SK-N-MC (cell line): Measurements from ENCODE around the gene PLXNA1.
A peak's percentile ranks its signal among the peaks of the same experiment; 100 is the strongest.

ENCODE experiments used
- DNase-seq: peaks from one replicate; pipeline ENCODE4 v3.0.0-alpha.2; 2011; ENCODE audit warnings: low read depth, low spot score
- H3K27ac ChIP-seq: fragments of 200-600 bp; sonication (generic); 2 replicates; pipeline ENCODE4 v1.5.1; 2016; ENCODE audit warnings: mixed run types
- H3K36me3 ChIP-seq: fragments of 200-600 bp; sonication (generic); 2 replicates; pipeline ENCODE4 v1.6.1; 2017; ENCODE audit warnings: antibody characterized with exemption, low read length, mixed read lengths; ENCODE audit not compliant: insufficient read depth
- H3K4me3 ChIP-seq: fragments of 200-600 bp; sonication (generic); 2 replicates; pipeline ENCODE4 v1.5.1; 2016
- H3K9ac ChIP-seq: fragments of 200-600 bp; sonication (generic); 2 replicates; pipeline ENCODE4 v1.8.0; 2017; ENCODE audit warnings: mixed run types, mixed read lengths; ENCODE audit not compliant: insufficient read length
- H3K9me3 ChIP-seq: fragments of 200-600 bp; sonication (generic); 2 replicates; pipeline ENCODE4 v1.6.1; 2017; ENCODE audit warnings: low read depth, mild to moderate bottlenecking, antibody characterized with exemption, low read length, moderate library complexity, mixed read lengths
- EZH2 ChIP-seq: fragments of 200-600 bp; sonication (generic); IDR thresholded peaks from one replicate; pipeline ENCODE4 v1.6.1; 2017; ENCODE audit warnings: antibody characterized with exemption
- FOXP2 ChIP-seq: optimal IDR thresholded peaks from 2 replicates; pipeline ENCODE3; 2011; ENCODE audit warnings: mild to moderate bottlenecking, moderate library complexity; ENCODE audit not compliant: insufficient read depth; ENCODE audit errors: extremely low read length, control extremely low read depth
- POLR2AphosphoS5 ChIP-seq: IDR thresholded peaks from 2 replicates; pipeline ENCODE4 v1.6.1; 2012; ENCODE audit warnings: mild to moderate bottlenecking, low read depth, low read length, borderline replicate concordance

Gene PLXNA1

DNA sequence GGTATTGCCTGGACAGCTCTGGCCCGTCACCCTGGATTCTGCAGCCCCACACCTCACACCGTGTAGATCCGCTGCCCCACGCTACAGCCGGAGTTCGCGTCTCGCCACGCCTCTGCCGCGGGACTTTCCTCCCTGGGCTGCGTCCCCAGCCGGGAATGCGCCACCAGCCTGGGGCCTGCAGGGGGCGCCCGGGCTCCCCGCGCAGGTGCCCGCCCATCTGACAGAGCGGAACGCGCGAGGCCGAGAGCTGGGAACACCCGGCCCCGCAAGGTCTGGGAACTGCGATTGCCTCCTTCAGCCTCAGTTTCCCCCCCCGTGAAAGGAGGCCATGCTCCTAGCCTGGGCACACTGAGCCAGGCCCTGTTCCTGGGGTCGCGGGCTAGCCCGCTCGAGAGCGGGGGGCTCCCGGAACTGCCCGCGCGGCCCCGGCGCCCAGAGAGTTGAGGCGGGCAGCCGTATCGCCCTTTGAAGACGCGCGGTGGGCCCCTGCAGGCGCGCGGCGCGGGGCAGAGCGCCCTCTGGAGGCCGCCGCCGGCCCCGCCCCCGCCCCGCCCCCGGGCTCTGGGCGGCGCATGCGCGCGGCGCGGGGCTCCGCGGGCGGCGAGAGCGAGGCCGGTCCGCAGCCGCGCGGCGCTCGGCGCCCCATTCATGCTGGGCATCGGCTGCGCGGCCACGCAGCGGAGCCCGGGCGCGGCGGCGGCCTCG lies at the start of gene PLXNA1:
Gene PLXNA1, plus strand, starts transcription at position 645 of the 705 bp plus-strand sequence. CDS start 5,479 bp downstream, outside the sequence.
- Histone ChIP-seq H3K4me3 (peak within 1 kb of the TSS; percentile 95), H3K27ac (no peak within 1 kb of the TSS), H3K36me3 (no peaks in the 10 kb centered on the region), H3K9ac (peak within 1 kb of the TSS; percentile 86), H3K9me3 (no peaks in the 10 kb centered on the region)
- peak; percentile 48 for DNase-seq
- peak; percentile 34; the same call in 1 of the 2 replicates for TF ChIP-seq POLR2AphosphoS5
- no peak for TF ChIP-seq FOXP2
- TF ChIP-seq EZH2 = no peak

DNA sequence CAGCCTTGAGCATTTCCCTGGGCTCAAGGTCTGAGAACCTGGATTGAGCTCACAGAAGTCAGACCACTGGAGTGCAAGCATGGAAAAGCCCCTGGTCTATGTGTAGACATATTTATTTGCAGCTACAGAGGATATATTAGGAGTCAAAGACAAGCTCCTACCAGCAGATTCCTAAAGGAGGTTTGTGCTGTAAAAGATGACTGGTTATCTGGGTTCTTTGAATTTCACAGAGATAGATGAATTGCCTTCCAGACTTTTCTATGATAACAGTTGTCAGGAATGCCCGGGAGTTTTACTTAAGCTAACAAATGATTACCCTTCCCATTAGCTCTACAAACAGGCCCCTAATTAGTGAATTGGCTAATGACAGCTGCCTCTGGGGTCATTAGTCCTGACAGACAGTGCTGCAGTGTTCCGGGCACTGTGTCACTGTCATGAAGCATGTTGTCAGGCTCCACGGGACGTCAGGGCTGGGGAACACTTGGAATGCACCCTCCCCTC lies 48.8 kb upstream of the PLXNA1 start:
- no peak for TF ChIP-seq EZH2
- TF ChIP-seq FOXP2 = no peak
- no peak for TF ChIP-seq POLR2AphosphoS5
- H3K36me3 ChIP-seq = no peaks in the 10 kb centered on the region
- no peak for DNase-seq
- H3K4me3 ChIP-seq = no peak overlapping the region
- H3K9ac ChIP-seq = no peak overlapping the region
- H3K9me3 ChIP-seq = no peaks in the 10 kb centered on the region
- no peak overlapping the region for H3K27ac ChIP-seq

DNA sequence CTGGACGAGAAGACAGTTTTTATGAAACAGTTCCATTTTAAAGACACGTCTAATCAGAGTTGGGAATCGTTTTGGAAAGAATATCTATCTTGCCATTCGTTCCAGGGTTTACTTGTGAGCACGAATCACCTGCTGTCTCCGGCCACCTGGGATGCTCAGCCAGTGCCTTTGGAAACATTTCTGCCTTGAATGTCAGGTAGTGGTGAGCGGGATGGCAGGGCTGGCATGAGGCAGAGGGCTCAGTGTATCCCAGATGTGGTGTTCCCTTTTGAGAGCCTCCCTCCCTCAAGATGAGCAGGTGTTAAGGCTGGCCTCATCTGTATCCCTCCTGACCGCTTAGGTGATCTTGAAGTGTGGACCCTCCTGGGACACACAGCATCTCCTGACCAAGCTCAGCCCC lies 47.9 kb upstream of the PLXNA1 start:
- Histone ChIP-seq H3K9me3 (no peaks in the 10 kb centered on the region), H3K36me3 (no peaks in the 10 kb centered on the region), H3K9ac (no peak overlapping the region), H3K27ac (no peak overlapping the region), H3K4me3 (no peak overlapping the region)
- no peak for DNase-seq
- TF ChIP-seq POLR2AphosphoS5 = no peak
- TF ChIP-seq EZH2 = no peak
- TF ChIP-seq FOXP2 = no peak

DNA sequence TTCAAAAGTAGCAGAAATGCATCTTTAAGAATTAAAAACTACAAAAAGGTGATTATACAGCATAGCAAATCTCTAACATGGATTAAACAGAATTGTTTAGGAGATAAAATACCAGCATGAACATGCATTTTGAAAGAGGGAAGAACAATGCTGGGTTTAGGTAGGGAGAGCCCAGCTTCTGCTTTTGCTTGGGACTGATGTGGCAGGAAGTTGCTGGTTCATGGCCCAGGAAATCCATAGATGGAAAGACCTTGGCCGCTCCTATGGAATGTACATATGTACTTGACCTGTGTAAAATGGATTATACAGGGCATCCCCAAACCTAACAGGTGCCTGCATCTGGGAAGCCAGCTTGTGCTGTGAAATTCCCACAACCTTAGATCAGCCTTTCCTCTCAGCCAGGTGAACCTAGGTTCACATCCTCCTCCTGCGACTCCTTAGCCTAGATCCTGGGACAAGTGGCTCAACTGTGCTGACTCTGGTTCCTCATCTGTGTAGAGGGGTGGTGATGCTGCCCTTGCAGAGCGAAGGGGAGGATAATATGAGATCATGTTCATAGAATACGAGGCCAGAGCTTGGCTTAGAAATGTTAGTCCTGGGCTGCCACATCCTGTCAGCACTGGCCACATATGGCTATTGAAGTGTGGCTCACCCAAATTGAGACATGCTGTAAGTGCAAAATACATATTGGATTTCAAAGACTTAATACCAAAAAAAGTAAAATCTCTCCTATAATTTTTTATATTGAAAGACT lies 47.0 kb upstream of the PLXNA1 start:
- Histone ChIP-seq H3K36me3 (no peaks in the 10 kb centered on the region), H3K9ac (no peak overlapping the region), H3K9me3 (no peaks in the 10 kb centered on the region), H3K27ac (no peak overlapping the region), H3K4me3 (no peak overlapping the region)
- TF ChIP-seq FOXP2 (no peak), POLR2AphosphoS5 (no peak), EZH2 (no peak)
- DNase-seq = no peak

DNA sequence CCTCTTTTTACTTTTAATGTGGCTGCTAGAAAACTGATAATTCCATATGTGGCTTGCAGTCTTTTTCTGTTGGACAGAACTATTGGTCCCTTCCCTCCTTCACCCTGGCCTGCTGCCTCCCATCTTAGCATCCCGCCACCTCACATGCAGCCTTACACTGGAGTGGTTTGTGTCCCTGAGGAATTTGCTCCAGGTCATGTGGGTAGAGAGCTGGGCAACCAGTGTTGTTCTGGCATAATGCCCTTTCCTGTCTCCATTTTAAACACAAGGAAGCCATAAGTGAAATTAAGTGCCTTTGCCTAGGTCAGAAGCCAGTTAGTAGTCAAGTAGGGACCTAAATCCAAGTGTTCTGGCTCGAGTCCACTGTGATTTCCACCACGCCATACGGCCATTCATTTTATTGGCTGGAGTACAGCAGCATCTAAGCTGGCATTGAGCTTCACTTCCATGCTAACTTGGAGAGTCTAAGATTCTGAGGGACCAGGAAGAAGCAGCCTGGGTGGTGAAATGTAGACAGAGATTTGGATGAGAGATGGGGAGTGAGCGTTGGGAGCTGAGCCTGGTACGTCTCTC lies 46.0 kb upstream of the PLXNA1 start:
- no peaks in the 10 kb centered on the region for H3K36me3 ChIP-seq
- no peak for DNase-seq
- TF ChIP-seq POLR2AphosphoS5 = no peak
- no peak overlapping the region for H3K4me3 ChIP-seq
- no peak overlapping the region for H3K9ac ChIP-seq
- no peak overlapping the region for H3K27ac ChIP-seq
- H3K9me3 ChIP-seq = no peaks in the 10 kb centered on the region

DNA sequence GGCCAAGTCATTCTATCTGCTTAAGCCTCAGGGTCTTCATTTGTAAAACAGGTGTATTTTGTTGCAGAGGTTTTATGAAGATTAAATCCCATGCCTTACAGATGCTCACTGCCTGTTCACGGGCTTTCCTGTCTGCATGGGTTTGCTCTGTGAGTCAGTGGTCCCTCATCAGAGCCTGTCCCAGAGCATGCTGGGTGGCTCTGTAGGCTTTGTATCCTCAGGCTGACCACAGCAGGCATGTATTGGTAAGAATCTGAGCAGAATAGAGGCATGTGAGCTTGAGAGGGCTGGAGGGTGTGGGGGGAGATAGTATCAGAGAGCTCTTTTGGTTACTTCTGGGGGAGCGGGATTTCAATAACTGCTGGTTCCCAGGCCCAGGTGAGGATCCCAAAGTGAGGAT lies 45.4 kb upstream of the PLXNA1 start:
- TF ChIP-seq EZH2 = no peak
- TF ChIP-seq POLR2AphosphoS5 = no peak
- TF ChIP-seq FOXP2 = no peak

DNA sequence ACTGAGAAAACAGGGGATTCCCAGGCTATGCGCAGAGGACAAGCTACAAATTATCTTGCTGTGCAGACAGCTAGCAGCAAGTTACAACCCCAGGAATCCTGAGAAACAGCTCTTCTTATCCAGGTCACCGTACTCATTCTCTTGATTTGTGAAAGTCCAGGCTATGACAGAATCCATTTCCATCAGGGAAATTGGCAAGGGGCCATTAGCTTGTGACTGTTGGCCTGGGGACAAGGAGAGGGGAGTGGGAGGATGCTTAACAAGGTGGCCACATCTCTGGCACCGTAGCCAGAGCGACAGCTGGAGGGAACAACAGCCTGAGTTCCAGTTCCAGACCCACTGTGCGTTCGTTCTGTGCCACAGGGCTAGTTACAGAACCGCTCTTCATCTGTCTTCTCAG lies 44.9 kb upstream of the PLXNA1 start:
- Histone ChIP-seq H3K9me3 (no peaks in the 10 kb centered on the region), H3K36me3 (no peaks in the 10 kb centered on the region), H3K9ac (no peak overlapping the region), H3K4me3 (no peak overlapping the region), H3K27ac (no peak overlapping the region)
- DNase-seq = no peak
- TF ChIP-seq FOXP2 (no peak), EZH2 (no peak), POLR2AphosphoS5 (no peak)

More for the DNA sequence above, 45.4 kb upstream of the PLXNA1 start:
- Histone ChIP-seq H3K27ac (no peak overlapping the region), H3K9me3 (no peaks in the 10 kb centered on the region), H3K36me3 (no peaks in the 10 kb centered on the region), H3K4me3 (no peak overlapping the region), H3K9ac (no peak overlapping the region)
- DNase-seq = no peak
